A673 (cell line): ENCODE results near the gene TACC2.

ENCODE experiments used
- CTCF ChIP-seq: fragments of 300-800, 200-600 bp; sonication (generic); conservative IDR thresholded peaks from 2 replicates; pipeline ENCODE4 v1.5.1; 2017; ENCODE audit warnings: low read depth, mild to moderate bottlenecking, antibody characterized with exemption, low read length, moderate library complexity, mixed read lengths
- EZH2 ChIP-seq: fragments of 200-600 bp; sonication (generic); IDR thresholded peaks from 2 replicates; pipeline ENCODE4 v1.6.1; 2017; ENCODE audit warnings: borderline replicate concordance, low read depth, mild to moderate bottlenecking, mixed read lengths, antibody characterized with exemption, low read length; ENCODE audit not compliant: poor library complexity, severe bottlenecking

- TF ChIP-seq EZH2 = no peak
- no peak for TF ChIP-seq CTCF
These were observed 193.3 kb downstream of the TACC2 start for GRCh38 chr10:122182308-122182707.
